ENCODE results near the gene PTPRM.

Gene PTPRM

GRCh38 chr18:7572822-7573221 lies 5.7 kb downstream of the PTPRM start:
- DNase-seq (ENCODE audit: extremely low spot score), result no peak
- POLR2A ChIA-PET, result no interaction called here
- TF ChIP-seq CTCF (IDR thresholded peaks at IDR 0.05; ENCODE audit: control extremely low read depth, extremely low read depth, low read depth, missing control alignments), result no peak
- CTCF ChIA-PET, result no interaction called here

- DNase-seq (ENCODE audit: extremely low spot score), result no peak
- ChIA-PET POLR2A (no interaction called here), CTCF (interaction anchor here (1.8 kb wide), 1 partner anchor 9 kb away, joined by 6 read pairs; the partner anchor contains the start of gene PTPRM)
- no peak for TF ChIP-seq CTCF (IDR thresholded peaks at IDR 0.05; ENCODE audit: control extremely low read depth, extremely low read depth, low read depth, missing control alignments)
These were observed 8.4 kb downstream of the PTPRM start for GRCh38 chr18:7575465-7576028.

GRCh38 chr18:7576077-7576476 lies 9.0 kb downstream of the PTPRM start:
- no peak for DNase-seq (ENCODE audit: extremely low spot score)
- ChIA-PET CTCF (interaction anchor here (0.7 to 1.8 kb wide), 2 partner anchors 9 to 22 kb away, joined by 3 to 6 read pairs; partner anchors contain the start of gene PTPRM), POLR2A (no interaction called here)
- no peak for TF ChIP-seq CTCF (IDR thresholded peaks at IDR 0.05; ENCODE audit: control extremely low read depth, extremely low read depth, low read depth, missing control alignments)

GRCh38 chr18:7576685-7577084 lies 9.6 kb downstream of the PTPRM start:
- TF ChIP-seq CTCF (IDR thresholded peaks at IDR 0.05; ENCODE audit: control extremely low read depth, extremely low read depth, low read depth, missing control alignments), result no peak
- ChIA-PET CTCF (interaction anchor here (0.7 to 1.8 kb wide), 2 partner anchors 10 to 22 kb away, joined by 3 to 6 read pairs; partner anchors contain the start of gene PTPRM), POLR2A (no interaction called here)
- no peak for DNase-seq (ENCODE audit: extremely low spot score)

GRCh38 chr18:7577706-7578105 lies 10.6 kb downstream of the PTPRM start:
- POLR2A ChIA-PET, result no interaction called here
- no peak for TF ChIP-seq CTCF (IDR thresholded peaks at IDR 0.05; ENCODE audit: control extremely low read depth, extremely low read depth, low read depth, missing control alignments)
- DNase-seq (ENCODE audit: extremely low spot score), result no peak
- CTCF ChIA-PET, result no interaction called here

- TF ChIP-seq CTCF (IDR thresholded peaks at IDR 0.05; ENCODE audit: control extremely low read depth, extremely low read depth, low read depth, missing control alignments), result no peak
- POLR2A ChIA-PET, result no interaction called here
- DNase-seq (ENCODE audit: extremely low spot score), result no peak
- CTCF ChIA-PET, result interaction anchor here (1.1 kb wide), 1 partner anchor 13 kb away, joined by 4 read pairs; no protein-coding TSS in a partner anchor
These were observed 12.2 kb downstream of the PTPRM start for GRCh38 chr18:7579176-7579917.
